ENCODE results near the gene C1orf105.
"Not testable (repeated sequence)": the region's sequence is repeated elsewhere in the genome, so short reads cannot be mapped to it uniquely, and the experiment has no call there.

C1orf105 gene, protein sequence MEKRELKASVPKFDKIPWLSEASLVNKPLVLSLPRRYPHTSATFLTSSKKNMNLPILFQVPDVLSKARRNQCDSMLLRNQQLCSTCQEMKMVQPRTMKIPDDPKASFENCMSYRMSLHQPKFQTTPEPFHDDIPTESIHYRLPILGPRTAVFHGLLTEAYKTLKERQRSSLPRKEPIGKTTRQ

GRCh38 chr1:172420385-172420784 is at the start of gene C1orf105:
Gene C1orf105 (plus strand): TSS chr1:172420685. CDS start chr1:172420886, 201 bp downstream.
- no peak for DNase-seq

DNA sequence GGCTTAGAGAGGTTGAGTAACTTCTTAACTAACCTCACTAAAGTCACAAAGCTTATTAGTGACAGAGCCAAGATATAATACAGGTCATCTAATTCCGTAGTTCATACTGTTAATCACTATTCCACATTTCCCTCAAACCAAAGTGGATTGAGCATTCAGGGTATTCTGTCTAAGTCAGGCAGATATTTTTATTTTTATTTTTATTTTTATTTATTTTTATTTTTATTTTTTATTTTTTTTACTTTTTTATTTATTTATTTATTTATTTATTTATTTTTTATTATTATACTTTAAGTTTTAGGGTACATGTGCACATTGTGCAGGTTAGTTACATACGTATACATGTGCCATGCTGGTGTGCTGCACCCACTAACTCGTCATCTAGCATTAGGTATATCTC is 48.8 kb upstream of the C1orf105 start:
- not testable (repeated sequence) for DNase-seq

DNA sequence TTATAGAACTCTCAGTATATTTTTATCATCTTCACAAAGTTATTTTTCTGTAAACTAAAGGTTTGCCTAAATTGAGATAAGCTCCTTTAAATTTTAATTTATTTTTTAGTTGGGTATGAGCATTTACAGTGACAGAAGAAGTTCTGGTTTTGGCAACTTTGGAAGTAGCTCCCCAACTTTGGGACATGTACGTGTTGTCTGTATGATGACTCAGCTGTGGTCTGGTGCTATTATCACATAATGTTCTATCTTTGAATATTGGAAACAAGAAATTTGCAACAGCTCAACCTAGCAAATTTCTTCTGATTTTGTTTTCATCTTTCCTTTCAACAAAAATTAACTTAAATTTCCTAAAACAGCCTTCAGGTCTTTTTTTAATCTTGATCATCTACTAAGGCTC is 46.6 kb upstream of the C1orf105 start:
- DNase-seq = no peak

- no peak for DNase-seq
Observed at GRCh38 chr1:172375211-172375631, 45.3 kb upstream of the C1orf105 start.

DNA sequence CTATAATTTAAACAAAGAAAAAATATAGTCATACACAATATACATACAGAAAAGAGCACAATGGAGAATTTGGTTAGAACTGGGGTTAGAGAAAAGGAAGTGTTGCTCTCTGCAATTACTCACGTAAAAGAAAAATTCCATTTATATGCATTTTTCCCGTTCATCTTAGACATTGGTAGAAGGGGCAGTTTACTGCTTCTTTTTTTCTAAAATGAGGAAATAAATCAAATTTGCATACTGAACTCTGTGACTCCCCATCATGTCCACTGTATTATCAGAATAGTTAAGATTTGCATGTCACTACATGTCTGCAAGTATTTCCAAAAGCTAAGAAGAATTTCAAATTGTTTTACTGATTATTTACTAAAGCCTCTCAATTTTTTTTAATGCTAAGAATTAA is 44.1 kb upstream of the C1orf105 start:
- DNase-seq = no peak

DNA sequence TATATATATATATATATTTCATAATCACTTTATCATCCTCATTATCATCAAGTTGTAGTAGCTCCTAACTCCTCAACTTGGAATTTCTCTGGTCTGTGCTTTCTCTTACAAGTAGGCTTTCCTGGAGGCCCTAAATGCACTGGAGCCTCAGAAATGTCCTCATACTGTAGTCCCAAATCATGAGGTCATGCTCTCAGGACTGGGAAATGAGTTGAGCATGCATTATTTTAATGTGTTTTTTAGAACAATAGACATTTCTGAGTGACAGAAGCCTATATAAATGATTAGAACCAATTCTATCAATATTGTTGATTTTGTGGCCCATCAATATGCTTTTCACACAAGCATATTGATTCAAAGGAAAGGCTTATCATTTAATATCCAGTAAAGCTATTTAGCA is 42.9 kb upstream of the C1orf105 start:
- no peak for DNase-seq

GRCh38 chr1:172378109-172378760 is 42.2 kb upstream of the C1orf105 start:
- no peak for DNase-seq

DNA sequence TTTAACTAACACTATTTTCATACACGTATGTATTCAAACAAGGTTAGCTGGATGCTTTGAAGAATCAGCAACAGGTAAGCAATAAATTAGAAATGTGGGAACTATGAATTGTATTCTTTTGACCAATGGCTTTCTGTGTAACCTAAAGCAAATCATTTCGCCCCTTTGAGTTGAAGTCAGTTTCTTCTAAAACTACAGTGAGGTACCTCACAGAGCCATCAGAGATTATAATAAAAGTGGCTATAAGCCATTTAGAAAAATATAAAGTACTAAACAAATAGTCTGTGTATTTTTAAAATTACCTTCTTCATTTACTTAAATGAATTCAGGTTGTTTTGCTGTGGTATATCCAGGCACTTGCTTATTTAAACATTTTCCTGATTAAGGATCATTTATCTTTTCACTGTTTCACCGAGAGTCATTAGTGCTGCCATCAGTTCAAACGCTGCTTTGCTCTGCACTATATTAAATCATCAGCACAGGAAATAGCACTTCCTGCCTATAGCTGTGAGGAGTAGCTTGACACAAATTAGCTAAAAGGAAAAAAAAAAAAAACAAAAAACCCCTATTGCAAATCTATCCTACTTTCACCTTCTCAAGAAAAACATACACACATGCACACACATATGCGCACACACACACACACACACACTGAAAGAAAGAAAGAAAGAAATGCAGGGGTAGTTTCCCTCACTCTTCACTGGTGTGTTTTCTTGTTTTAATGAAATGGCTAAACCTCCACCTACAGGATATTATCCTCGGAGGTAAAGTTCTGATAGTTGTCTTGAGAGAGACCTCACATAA is 39.8 kb upstream of the C1orf105 start:
- no peak for DNase-seq

DNA sequence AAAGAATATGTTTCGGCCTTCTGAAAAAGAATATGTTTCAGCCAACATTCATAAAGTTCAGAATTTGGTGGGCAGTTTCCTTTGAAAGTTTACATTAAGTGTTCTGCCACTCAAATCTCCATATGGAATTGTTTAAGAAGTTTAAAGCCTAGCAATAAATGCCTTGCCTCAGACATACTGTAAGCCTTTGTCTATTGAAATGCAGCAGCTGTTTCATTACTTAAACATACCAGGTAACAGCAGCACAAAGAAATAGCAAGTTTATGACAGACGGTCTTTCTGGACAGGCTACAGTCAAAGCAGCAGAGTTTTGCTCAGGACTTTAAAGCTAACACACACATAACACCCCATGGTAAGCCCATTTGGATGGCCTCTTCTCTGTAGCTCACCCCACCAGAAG is 38.5 kb upstream of the C1orf105 start:
- no peak for DNase-seq

DNA sequence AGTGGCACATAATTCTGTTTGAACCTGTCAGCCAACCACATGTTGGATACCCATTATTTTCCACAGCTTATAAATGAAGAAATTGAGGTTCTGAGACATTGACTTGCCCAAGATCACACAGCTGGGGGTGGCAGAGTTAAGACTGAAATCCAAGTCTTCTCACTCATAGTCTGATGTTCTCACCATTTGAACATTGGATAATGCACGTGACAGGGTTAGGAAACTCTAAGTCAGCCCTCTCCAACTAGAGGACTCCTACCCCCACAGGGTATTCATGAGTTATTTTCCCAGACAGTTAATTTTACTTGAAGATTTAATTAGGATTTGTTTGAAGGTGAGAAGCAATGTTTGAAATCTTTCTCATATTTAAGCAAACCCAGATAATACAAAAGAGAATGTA is 38.1 kb upstream of the C1orf105 start:
- DNase-seq = no peak

DNA sequence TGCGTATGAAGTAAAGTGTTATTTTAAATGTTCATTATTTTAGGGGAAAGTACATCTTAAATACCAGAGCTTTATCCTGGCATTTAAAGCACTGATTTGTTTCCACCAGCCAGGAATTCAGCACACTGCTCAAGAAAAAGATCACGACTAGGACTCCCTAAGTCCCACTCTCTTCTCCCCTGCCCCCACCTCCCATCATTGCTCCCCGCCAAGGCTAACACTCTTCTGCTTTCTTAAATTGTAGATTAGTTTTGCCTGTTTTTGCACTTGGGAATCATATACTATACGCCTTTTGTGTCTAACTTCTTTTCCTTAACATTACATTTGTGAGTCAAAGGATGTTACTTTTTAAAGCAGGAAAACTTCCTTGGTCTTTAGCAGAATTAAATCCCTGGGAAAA is 37.5 kb upstream of the C1orf105 start:
- no peak for DNase-seq

DNA sequence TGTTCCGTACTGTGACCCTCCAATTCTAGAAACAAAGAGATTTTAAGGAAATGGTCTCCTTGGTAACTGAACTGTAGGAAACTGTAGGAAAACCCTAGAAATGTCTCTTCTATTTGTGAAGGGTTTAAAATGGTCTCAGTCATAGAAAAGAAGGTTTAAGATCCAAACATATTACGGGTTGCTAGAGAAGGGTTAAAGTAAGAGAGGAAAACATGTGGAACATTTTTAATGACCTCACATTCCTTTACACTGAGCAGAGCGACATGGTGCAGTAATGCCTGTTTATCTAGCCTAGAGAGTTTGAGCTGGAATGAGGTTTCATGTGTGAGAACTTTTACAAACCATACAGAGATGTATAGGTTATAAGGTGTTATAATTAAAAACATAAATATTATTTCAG is 36.9 kb upstream of the C1orf105 start:
- no peak for DNase-seq

DNA sequence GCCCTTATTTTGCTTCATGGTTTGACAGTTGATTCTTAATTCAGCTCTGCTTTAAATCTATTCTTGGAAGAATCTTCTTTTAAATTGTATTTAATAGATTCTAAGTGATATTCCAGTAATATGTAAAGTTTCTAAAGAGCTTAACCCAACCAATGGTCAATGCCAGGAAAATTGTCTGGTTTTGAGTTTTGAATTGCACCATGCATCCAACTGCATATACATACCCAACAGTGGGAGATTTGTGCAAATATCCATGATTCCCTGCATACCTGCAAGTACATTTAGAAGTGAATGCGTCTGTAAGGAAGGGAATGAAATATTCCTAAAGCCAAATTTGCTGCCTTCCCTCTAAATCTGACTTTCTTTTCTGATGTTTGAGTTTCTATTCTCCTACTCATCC is 35.8 kb upstream of the C1orf105 start:
- DNase-seq = no peak

GRCh38 chr1:172386046-172386445 is 34.4 kb upstream of the C1orf105 start:
- DNase-seq = no peak

- no peak for DNase-seq
Observed at GRCh38 chr1:172388490-172388889, 32.0 kb upstream of the C1orf105 start.

- DNase-seq = no peak
Observed at GRCh38 chr1:172390301-172390682, 30.2 kb upstream of the C1orf105 start.

- no peak for DNase-seq
Observed at GRCh38 chr1:172390683-172391551, 29.6 kb upstream of the C1orf105 start.

- DNase-seq = no peak
Observed at GRCh38 chr1:172391976-172392375, 28.5 kb upstream of the C1orf105 start.

- no peak for DNase-seq
Observed at GRCh38 chr1:172393354-172393753, 27.1 kb upstream of the C1orf105 start.

DNA sequence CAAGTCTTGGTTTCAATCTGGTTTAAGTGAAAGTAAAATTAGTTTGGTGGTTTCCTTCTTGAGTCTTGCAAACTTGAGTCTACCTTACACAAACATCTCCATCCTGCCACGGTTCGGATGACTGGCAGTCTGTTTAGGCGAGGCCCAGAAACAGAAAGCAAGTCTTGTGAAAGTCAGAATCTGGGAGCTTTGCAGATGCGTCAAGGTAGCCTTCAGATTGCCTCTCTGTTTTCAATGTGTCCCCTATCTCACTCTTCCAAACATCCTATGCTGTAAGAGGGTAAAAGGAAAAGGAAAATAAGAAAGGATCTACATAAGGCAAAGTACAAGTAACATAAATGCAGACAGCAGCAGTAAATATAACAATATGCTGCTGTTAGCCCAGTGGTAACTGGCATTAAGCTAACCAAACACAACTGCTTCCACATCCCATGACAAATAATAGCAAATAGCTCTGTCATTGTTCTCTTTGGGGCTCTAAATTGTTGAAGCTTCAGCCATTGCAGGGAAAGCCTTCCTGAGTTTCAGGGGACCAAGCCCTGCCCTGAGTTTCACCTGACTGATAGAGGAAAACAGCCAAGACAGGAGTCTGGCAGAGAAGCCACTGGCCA is 26.2 kb upstream of the C1orf105 start:
- no peak for DNase-seq

GRCh38 chr1:172394811-172395210 is 25.7 kb upstream of the C1orf105 start:
- DNase-seq = no peak

- no peak for DNase-seq
Observed at GRCh38 chr1:172395576-172395975, 24.9 kb upstream of the C1orf105 start.

- DNase-seq = no peak
Observed at GRCh38 chr1:172397221-172397620, 23.3 kb upstream of the C1orf105 start.
